Measurements from ENCODE around the gene LDLRAD4.

LDLRAD4 gene

GRCh38 chr18:13425357-13426091, 207.0 kb downstream of the LDLRAD4 start:
- Histone ChIP-seq H4K20me1 (ENCODE audit: low read depth, low read length) (no peaks in the 10 kb centered on the region), H3K27ac (ENCODE audit: low read depth, low read length) (no peak overlapping the region), H3K9me3 (ENCODE audit: insufficient read depth, low read length) (no peaks in the 10 kb centered on the region), H3K27me3 (ENCODE audit: low read length) (no peaks in the 10 kb centered on the region), H3K36me3 (ENCODE audit: low read length) (no peaks in the 10 kb centered on the region), H3K79me2 (ENCODE audit: insufficient read depth, low read length) (no peaks in the 10 kb centered on the region), H3K9me2 (replicated peaks; ENCODE audit: insufficient read depth, low read length) (no peaks in the 10 kb centered on the region), H2AFZ (ENCODE audit: low read depth, low read length, severe bottlenecking) (no peak overlapping the region), H3K9ac (ENCODE audit: low read length) (no peak overlapping the region), H3F3A (ENCODE audit: insufficient read depth) (no peaks in the 10 kb centered on the region), H3K4me3 (ENCODE audit: insufficient read depth, low read length, poor library complexity, severe bottlenecking) (no peak overlapping the region), H3K4me2 (ENCODE audit: low read depth, low read length, poor library complexity, severe bottlenecking) (no peak overlapping the region)
- TF ChIP-seq CTCF (IDR thresholded peaks at IDR 0.05; ENCODE audit: insufficient read depth, low read length, poor library complexity, severe bottlenecking) (no peak), EZH2phosphoT487 (conservative IDR thresholded peaks at IDR 0.05; ENCODE audit: low read length) (no peak)

- H3K27ac ChIP-seq (ENCODE audit: low read depth, low read length) = no peak overlapping the region
- H3K9me2 ChIP-seq (replicated peaks; ENCODE audit: insufficient read depth, low read length) = no peaks in the 10 kb centered on the region
- no peak overlapping the region for H3K4me3 ChIP-seq (ENCODE audit: insufficient read depth, low read length, poor library complexity, severe bottlenecking)
- no peaks in the 10 kb centered on the region for H3K79me2 ChIP-seq (ENCODE audit: insufficient read depth, low read length)
- TF ChIP-seq CTCF (IDR thresholded peaks at IDR 0.05; ENCODE audit: insufficient read depth, low read length, poor library complexity, severe bottlenecking) (no peak), EZH2phosphoT487 (conservative IDR thresholded peaks at IDR 0.05; ENCODE audit: low read length) (no peak)
- H2AFZ ChIP-seq (ENCODE audit: low read depth, low read length, severe bottlenecking) = no peak overlapping the region
- no peak overlapping the region for H3K9ac ChIP-seq (ENCODE audit: low read length)
- no peaks in the 10 kb centered on the region; the same call in 1 of the 2 replicates for H3K27me3 ChIP-seq (ENCODE audit: low read length)
- H3K36me3 ChIP-seq (ENCODE audit: low read length) = no peaks in the 10 kb centered on the region
- H3F3A ChIP-seq (ENCODE audit: insufficient read depth) = no peaks in the 10 kb centered on the region
- H3K4me2 ChIP-seq (ENCODE audit: low read depth, low read length, poor library complexity, severe bottlenecking) = no peak overlapping the region
- no peaks in the 10 kb centered on the region for H3K9me3 ChIP-seq (ENCODE audit: insufficient read depth, low read length)
- no peaks in the 10 kb centered on the region for H4K20me1 ChIP-seq (ENCODE audit: low read depth, low read length)
Measured at GRCh38 chr18:13427354-13427753, 208.8 kb downstream of the LDLRAD4 start.

GRCh38 chr18:13428319-13428718, 209.8 kb downstream of the LDLRAD4 start:
- H3K4me3 ChIP-seq (ENCODE audit: insufficient read depth, low read length, poor library complexity, severe bottlenecking) = no peak overlapping the region
- no peak overlapping the region for H2AFZ ChIP-seq (ENCODE audit: low read depth, low read length, severe bottlenecking)
- TF ChIP-seq EZH2phosphoT487 (conservative IDR thresholded peaks at IDR 0.05; ENCODE audit: low read length) = no peak
- no peak for TF ChIP-seq CTCF (IDR thresholded peaks at IDR 0.05; ENCODE audit: insufficient read depth, low read length, poor library complexity, severe bottlenecking)
- no peaks in the 10 kb centered on the region for H3K36me3 ChIP-seq (ENCODE audit: low read length)
- no peaks in the 10 kb centered on the region for H3K79me2 ChIP-seq (ENCODE audit: insufficient read depth, low read length)
- H3K4me2 ChIP-seq (ENCODE audit: low read depth, low read length, poor library complexity, severe bottlenecking) = no peak overlapping the region
- no peaks in the 10 kb centered on the region for H3K9me3 ChIP-seq (ENCODE audit: insufficient read depth, low read length)
- H3K27me3 ChIP-seq (ENCODE audit: low read length) = no peaks in the 10 kb centered on the region; the same call in 1 of the 2 replicates
- no peak overlapping the region for H3K9ac ChIP-seq (ENCODE audit: low read length)
- H3K9me2 ChIP-seq (replicated peaks; ENCODE audit: insufficient read depth, low read length) = no peaks in the 10 kb centered on the region
- no peak overlapping the region for H3K27ac ChIP-seq (ENCODE audit: low read depth, low read length)
- no peaks in the 10 kb centered on the region for H3F3A ChIP-seq (ENCODE audit: insufficient read depth)
- no peaks in the 10 kb centered on the region for H4K20me1 ChIP-seq (ENCODE audit: low read depth, low read length)

Data from SU-DHL-6 (cell line).